Activated CD8-positive, alpha-beta T cell treated with anti-CD3 and anti-CD28 coated beads, Interleukin-2, amount 10 ng/mL, durations not matched to agents 7 days and 5 days (primary cell): ENCODE measurements around the gene MACROD2. TPM values are rescaled to one million over a fixed set of nuclear protein-coding genes. Genes with fewer than 3 reads are reported as not detected.
"Not testable (repeated sequence)": the region's sequence is repeated elsewhere in the genome, so short reads cannot be mapped to it uniquely, and the experiment has no call there.

Experiments
- ATAC-seq: fragments of 150-1000 bp; cut with Tn5 transposase; one replicate; pipeline ENCODE4 v1.10.0; 2021; ENCODE audit warnings: moderate library complexity
- CTCF ChIA-PET: fragments of 350-600 bp; sonication (Branson Sonifier 250); formaldehyde crosslinking; loops from one replicate; lab custom pipeline; 2021; ENCODE audit warnings: antibody characterized with exemption; lab: Charles Lee
- POLR2A ChIA-PET: fragments of 350-600 bp; sonication (Branson Sonifier 250); formaldehyde crosslinking; loops from one replicate; lab custom pipeline; 2021; ENCODE audit warnings: antibody characterized with exemption; lab: Charles Lee
- DNase-seq: peaks from one replicate; pipeline ENCODE4 v3.0.0-alpha.2; 2020
- H3K27ac Mint-ChIP-seq: one replicate; pipeline ENCODE4 v1.8.0; 2021; ENCODE audit warnings: mild to moderate bottlenecking, mixed read lengths
- H3K27me3 Mint-ChIP-seq: one replicate; pipeline ENCODE4 v1.8.0; 2021; ENCODE audit warnings: low read depth, mixed read lengths
- H3K36me3 Mint-ChIP-seq: one replicate; pipeline ENCODE4 v1.8.0; 2021; ENCODE audit warnings: low read depth, mixed read lengths
- H3K4me1 Mint-ChIP-seq: one replicate; pipeline ENCODE4 v1.8.0; 2021; ENCODE audit warnings: low read depth, mixed read lengths
- H3K4me3 Mint-ChIP-seq: one replicate; pipeline ENCODE4 v1.8.0; 2021; ENCODE audit warnings: mild to moderate bottlenecking, mixed read lengths
- H3K9me3 Mint-ChIP-seq: one replicate; pipeline ENCODE4 v1.8.0; 2022; ENCODE audit warnings: mixed read lengths; ENCODE audit not compliant: insufficient read depth
- total RNA-seq, 2 experiments: library from RNA; stranded (reverse); gene quantifications; one replicate each; pipeline ENCODE4 v1.2.3, GENCODE V29; 2021

Gene MACROD2
- total RNA-seq, 2 experiments from 2014 or later, result 0.08 TPM; not detected in 1

GRCh38 chr20:14226051-14227049 is 231.0 kb downstream of the MACROD2 start:
- H3K4me3 Mint-ChIP-seq, POLR2A ChIA-PET, H3K36me3 Mint-ChIP-seq, H3K4me1 Mint-ChIP-seq, DNase-seq, CTCF ChIA-PET, H3K27ac Mint-ChIP-seq, H3K9me3 Mint-ChIP-seq, ATAC-seq, H3K27me3 Mint-ChIP-seq: not testable (repeated sequence)

GRCh38 chr20:14232650-14233049 is 237.3 kb downstream of the MACROD2 start:
- Mint-ChIP-seq H3K4me3 (no peak overlapping the region), H3K27me3 (no peaks in the 10 kb centered on the region)
- POLR2A ChIA-PET, result no interaction called here

GRCh38 chr20:14234666-14235295 is 239.5 kb downstream of the MACROD2 start:
- Mint-ChIP-seq H3K4me1 (no peaks in the 10 kb centered on the region), H3K36me3 (no peaks in the 10 kb centered on the region), H3K4me3 (no peak overlapping the region), H3K27me3 (no peaks in the 10 kb centered on the region), H3K9me3 (peaks cover 6% of the 10 kb centered on the region), H3K27ac (no peak overlapping the region)
- DNase-seq (no peak), ATAC-seq (no peak)
- ChIA-PET POLR2A (no interaction called here), CTCF (no interaction called here)

More at GRCh38 chr20:14232650-14233049, 237.3 kb downstream of the MACROD2 start:
- DNase-seq, result no peak
- Mint-ChIP-seq H3K4me1 (no peaks in the 10 kb centered on the region), H3K27ac (no peak overlapping the region), H3K36me3 (no peaks in the 10 kb centered on the region), H3K9me3 (peaks cover 5% of the 10 kb centered on the region)
- CTCF ChIA-PET, result no interaction called here
- no peak for ATAC-seq

GRCh38 chr20:14235355-14235754 is 240.0 kb downstream of the MACROD2 start:
- H3K27ac Mint-ChIP-seq, result no peak overlapping the region
- no peak overlapping the region for H3K4me3 Mint-ChIP-seq
- POLR2A ChIA-PET, result no interaction called here
- CTCF ChIA-PET, result no interaction called here
- no peak for DNase-seq
- ATAC-seq, result no peak
- H3K9me3 Mint-ChIP-seq, result peaks cover 6% of the 10 kb centered on the region
- no peaks in the 10 kb centered on the region for H3K36me3 Mint-ChIP-seq
- H3K27me3 Mint-ChIP-seq, result no peaks in the 10 kb centered on the region
- no peaks in the 10 kb centered on the region for H3K4me1 Mint-ChIP-seq

- ATAC-seq (no peak), DNase-seq (no peak)
- POLR2A ChIA-PET, result no interaction called here
- H3K9me3 Mint-ChIP-seq, result peaks cover 4% of the 10 kb centered on the region
- no peak overlapping the region for H3K4me3 Mint-ChIP-seq
- H3K27ac Mint-ChIP-seq, result no peak overlapping the region
- H3K4me1 Mint-ChIP-seq, result no peaks in the 10 kb centered on the region
- no peaks in the 10 kb centered on the region for H3K27me3 Mint-ChIP-seq
- H3K36me3 Mint-ChIP-seq, result no peaks in the 10 kb centered on the region
- CTCF ChIA-PET, result no interaction called here
These were observed 250.2 kb downstream of the MACROD2 start for GRCh38 chr20:14245368-14245970.

GRCh38 chr20:14259689-14260088 is 264.4 kb downstream of the MACROD2 start:
- ChIA-PET CTCF (no interaction called here), POLR2A (no interaction called here)
- DNase-seq, result no peak
- no peak overlapping the region for H3K27ac Mint-ChIP-seq
- no peaks in the 10 kb centered on the region for H3K27me3 Mint-ChIP-seq
- no peaks in the 10 kb centered on the region for H3K4me1 Mint-ChIP-seq
- H3K36me3 Mint-ChIP-seq, result no peaks in the 10 kb centered on the region
- ATAC-seq, result no peak
- H3K9me3 Mint-ChIP-seq, result no peaks in the 10 kb centered on the region
- no peak overlapping the region for H3K4me3 Mint-ChIP-seq

- ChIA-PET CTCF (no interaction called here), POLR2A (no interaction called here)
- no peaks in the 10 kb centered on the region for H3K27me3 Mint-ChIP-seq
- no peak for ATAC-seq
- no peaks in the 10 kb centered on the region for H3K9me3 Mint-ChIP-seq
- H3K4me1 Mint-ChIP-seq, result no peaks in the 10 kb centered on the region
- no peak for DNase-seq
- H3K4me3 Mint-ChIP-seq, result no peak overlapping the region
- no peak overlapping the region for H3K27ac Mint-ChIP-seq
- H3K36me3 Mint-ChIP-seq, result no peaks in the 10 kb centered on the region
These were observed 265.1 kb downstream of the MACROD2 start for GRCh38 chr20:14260367-14260766.

GRCh38 chr20:14264869-14265268 is 269.6 kb downstream of the MACROD2 start:
- POLR2A ChIA-PET, result no interaction called here
- CTCF ChIA-PET, result no interaction called here
- Mint-ChIP-seq H3K27me3 (no peaks in the 10 kb centered on the region), H3K36me3 (no peaks in the 10 kb centered on the region), H3K4me1 (no peaks in the 10 kb centered on the region), H3K4me3 (no peak overlapping the region), H3K9me3 (peaks cover 7% of the 10 kb centered on the region), H3K27ac (no peak overlapping the region)
- no peak for ATAC-seq
- no peak for DNase-seq

GRCh38 chr20:14266246-14266645 is 270.9 kb downstream of the MACROD2 start:
- no peak overlapping the region for H3K4me3 Mint-ChIP-seq
- DNase-seq, result no peak
- ATAC-seq, result no peak
- no peaks in the 10 kb centered on the region for H3K36me3 Mint-ChIP-seq
- H3K9me3 Mint-ChIP-seq, result peaks cover 8% of the 10 kb centered on the region
- ChIA-PET CTCF (no interaction called here), POLR2A (no interaction called here)
- no peak overlapping the region for H3K27ac Mint-ChIP-seq
- H3K4me1 Mint-ChIP-seq, result no peaks in the 10 kb centered on the region
- no peaks in the 10 kb centered on the region for H3K27me3 Mint-ChIP-seq

GRCh38 chr20:14270751-14271150 is 275.4 kb downstream of the MACROD2 start:
- H3K4me3 Mint-ChIP-seq, H3K4me1 Mint-ChIP-seq, CTCF ChIA-PET, H3K9me3 Mint-ChIP-seq, H3K36me3 Mint-ChIP-seq, H3K27ac Mint-ChIP-seq, H3K27me3 Mint-ChIP-seq, POLR2A ChIA-PET, ATAC-seq, DNase-seq: not testable (repeated sequence)

- CTCF ChIA-PET, result no interaction called here
- H3K4me1 Mint-ChIP-seq, result no peaks in the 10 kb centered on the region
- H3K9me3 Mint-ChIP-seq, result peaks cover 5% of the 10 kb centered on the region
- no peaks in the 10 kb centered on the region for H3K36me3 Mint-ChIP-seq
- DNase-seq (no peak), ATAC-seq (no peak)
- H3K27ac Mint-ChIP-seq, result no peak overlapping the region
- H3K4me3 Mint-ChIP-seq, result no peak overlapping the region
- POLR2A ChIA-PET, result no interaction called here
- no peaks in the 10 kb centered on the region for H3K27me3 Mint-ChIP-seq
These were observed 286.8 kb downstream of the MACROD2 start for GRCh38 chr20:14282140-14282539.

GRCh38 chr20:14284443-14284842 is 289.1 kb downstream of the MACROD2 start:
- Mint-ChIP-seq H3K27me3 (no peaks in the 10 kb centered on the region), H3K4me3 (no peak overlapping the region), H3K4me1 (no peaks in the 10 kb centered on the region), H3K9me3 (peaks cover 5% of the 10 kb centered on the region), H3K27ac (no peak overlapping the region), H3K36me3 (no peaks in the 10 kb centered on the region)
- ATAC-seq (no peak), DNase-seq (no peak)
- CTCF ChIA-PET, result no interaction called here
- POLR2A ChIA-PET, result no interaction called here
